GM23338 (cell line): Measurements from ENCODE around the gene TSC22D1. TPM values are rescaled to one million over a fixed set of nuclear protein-coding genes. Genes with fewer than 3 reads are reported as not detected.

Experiments
- ATAC-seq: fragments of 200-7000 bp; cut with Tn5 transposase; 3 replicates; pipeline ENCODE4 v1.9.1; 2020
- DNase-seq: peaks from one replicate; pipeline ENCODE4 v3.0.0-alpha.2; 2015; ENCODE audit warnings: low spot score
- H2AFZ ChIP-seq: fragments of 200-600 bp; sonication (generic); 2 replicates; pipeline ENCODE4 v1.8.0; 2016; ENCODE audit warnings: antibody characterized with exemption, mild to moderate bottlenecking, moderate library complexity
- H3F3A ChIP-seq: fragments of 200-600 bp; sonication (generic); replicated peaks from 2 replicates; pipeline ENCODE4 v1.8.0; 2017; ENCODE audit warnings: antibody characterized with exemption, mixed run types, low read depth
- H3K27ac ChIP-seq: fragments of 200-600 bp; sonication (generic); 2 replicates; pipeline ENCODE4 v1.6.1; 2016; ENCODE audit warnings: low read depth
- H3K27me3 ChIP-seq: fragments of 200-600 bp; sonication (generic); 2 replicates; pipeline ENCODE4 v1.8.0; 2016; ENCODE audit warnings: mild to moderate bottlenecking, mixed run types, moderate library complexity; ENCODE audit not compliant: insufficient read depth
- H3K36me3 ChIP-seq: fragments of 200-600 bp; sonication (generic); 2 replicates; pipeline ENCODE4 v1.8.0; 2016; ENCODE audit warnings: mild to moderate bottlenecking; ENCODE audit not compliant: insufficient read depth
- H3K4me1 ChIP-seq: fragments of 200-600 bp; sonication (generic); 2 replicates; pipeline ENCODE4 v1.8.0; 2016; ENCODE audit warnings: mild to moderate bottlenecking, moderate library complexity; ENCODE audit not compliant: insufficient read depth
- H3K4me2 ChIP-seq: fragments of 200-600 bp; sonication (generic); 2 replicates; pipeline ENCODE4 v1.7.1; 2017; ENCODE audit warnings: mixed run types
- H3K4me3 ChIP-seq: fragments of 200-600 bp; sonication (generic); 2 replicates; pipeline ENCODE4 v1.6.1; 2016; ENCODE audit warnings: mixed run types
- H3K79me2 ChIP-seq: fragments of 200-600 bp; sonication (generic); replicated peaks from 2 replicates; pipeline ENCODE4 v1.8.0; 2017; ENCODE audit warnings: mild to moderate bottlenecking; ENCODE audit not compliant: insufficient read depth
- H3K9me2 ChIP-seq: fragments of 200-600 bp; sonication (generic); 2 replicates; pipeline ENCODE4 v1.8.0; 2017; ENCODE audit not compliant: insufficient read depth
- H4K20me1 ChIP-seq: fragments of 200-600 bp; sonication (generic); replicated peaks from 2 replicates; pipeline ENCODE4 v1.8.0; 2017; ENCODE audit warnings: mild to moderate bottlenecking; ENCODE audit not compliant: insufficient read depth
- H3K27ac Mint-ChIP-seq: 2 replicates; pipeline ENCODE4 v1.8.0; 2020; ENCODE audit warnings: inconsistent platforms, mild to moderate bottlenecking, moderate library complexity, mixed read lengths
- H3K27me3 Mint-ChIP-seq: 3 replicates; pipeline ENCODE4 v1.8.0; 2022; ENCODE audit warnings: low read depth, mild to moderate bottlenecking, moderate library complexity, mixed read lengths, inconsistent platforms; ENCODE audit not compliant: insufficient read depth, poor library complexity
- H3K36me3 Mint-ChIP-seq: 3 replicates; pipeline ENCODE4 v1.8.0; 2021; ENCODE audit warnings: low read depth, mild to moderate bottlenecking, inconsistent platforms, moderate library complexity, mixed read lengths
- H3K4me1 Mint-ChIP-seq: 3 replicates; pipeline ENCODE4 v1.8.0; 2020; ENCODE audit warnings: mild to moderate bottlenecking, inconsistent platforms, mixed read lengths
- H3K4me3 Mint-ChIP-seq: 3 replicates; pipeline ENCODE4 v1.8.0; 2021; ENCODE audit warnings: moderate library complexity, mild to moderate bottlenecking, inconsistent platforms, mixed read lengths
- H3K9me3 Mint-ChIP-seq: 3 replicates; pipeline ENCODE4 v1.8.0; 2020; ENCODE audit warnings: moderate library complexity, mild to moderate bottlenecking, inconsistent platforms, mixed read lengths
- CREB1 ChIP-seq: fragments of 250-450 bp; sonication (Bioruptor Pico); IDR thresholded peaks from 2 replicates; pipeline ENCODE4 v1.5.0; 2020; ENCODE audit warnings: low read depth, mild to moderate bottlenecking, moderate library complexity
- EZH2 ChIP-seq: fragments of 200-600 bp; sonication (generic); IDR thresholded peaks from one replicate; pipeline ENCODE4 v1.8.0; 2017; ENCODE audit warnings: antibody characterized with exemption, mild to moderate bottlenecking, low read depth; ENCODE audit not compliant: unreplicated experiment
- JUNB ChIP-seq: IDR thresholded peaks from one replicate; pipeline ENCODE4 v1.6.1; 2016; ENCODE audit warnings: antibody characterized with exemption; ENCODE audit not compliant: unreplicated experiment
- polyA plus RNA-seq: library from polyadenylated mRNA; unstranded; fragments of >200 nt; fragmentation: Nextera tagmentation; extraction: Ambion mirVana; gene quantifications from 2 replicates; pipeline ENCODE4 v1.2.1, GENCODE V29; 2016
- total RNA-seq: library from RNA; depleted of rRNA; stranded (reverse); fragments of >200 nt; shearing (Covaris generic); gene quantifications from 2 replicates; pipeline ENCODE4 v1.2.3, GENCODE V29; 2014
- TF ChIP-seq, protein P1 (sequence below): fragments of 250-450 bp; sonication (Bioruptor Pico); IDR thresholded peaks from 2 replicates; pipeline ENCODE4 v1.5.0; 2020; ENCODE audit warnings: mild to moderate bottlenecking, moderate library complexity
- TF ChIP-seq, protein P2 (sequence below): IDR thresholded peaks from 2 replicates; pipeline ENCODE4 v1.6.1; 2016; ENCODE audit warnings: antibody characterized with exemption

Gene TSC22D1
- total and polyA plus RNA-seq, 2 experiments from 2014 or later: 58.5 to 114 TPM

DNA sequence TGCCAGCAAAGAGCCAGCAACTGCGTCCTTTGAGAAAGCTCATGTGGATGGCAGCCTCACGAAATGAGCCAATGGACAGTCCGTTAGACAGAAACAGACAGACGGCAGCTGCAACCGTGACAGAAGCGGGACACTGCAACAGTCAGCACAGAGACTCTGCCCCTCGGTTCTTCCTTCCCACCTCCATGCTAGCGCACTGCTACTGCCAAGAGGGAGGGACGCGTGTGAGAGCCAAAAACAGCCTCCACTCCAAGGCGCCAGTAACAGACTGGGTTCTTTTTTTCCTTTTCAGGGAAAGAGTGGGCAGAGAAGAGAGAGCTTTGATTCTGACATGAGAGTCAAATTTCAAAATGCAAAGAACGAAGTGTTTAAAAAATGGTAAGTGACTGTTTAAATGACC is 125.0 kb downstream of the TSC22D1 start (continued):
- TF ChIP-seq, protein P1, sequence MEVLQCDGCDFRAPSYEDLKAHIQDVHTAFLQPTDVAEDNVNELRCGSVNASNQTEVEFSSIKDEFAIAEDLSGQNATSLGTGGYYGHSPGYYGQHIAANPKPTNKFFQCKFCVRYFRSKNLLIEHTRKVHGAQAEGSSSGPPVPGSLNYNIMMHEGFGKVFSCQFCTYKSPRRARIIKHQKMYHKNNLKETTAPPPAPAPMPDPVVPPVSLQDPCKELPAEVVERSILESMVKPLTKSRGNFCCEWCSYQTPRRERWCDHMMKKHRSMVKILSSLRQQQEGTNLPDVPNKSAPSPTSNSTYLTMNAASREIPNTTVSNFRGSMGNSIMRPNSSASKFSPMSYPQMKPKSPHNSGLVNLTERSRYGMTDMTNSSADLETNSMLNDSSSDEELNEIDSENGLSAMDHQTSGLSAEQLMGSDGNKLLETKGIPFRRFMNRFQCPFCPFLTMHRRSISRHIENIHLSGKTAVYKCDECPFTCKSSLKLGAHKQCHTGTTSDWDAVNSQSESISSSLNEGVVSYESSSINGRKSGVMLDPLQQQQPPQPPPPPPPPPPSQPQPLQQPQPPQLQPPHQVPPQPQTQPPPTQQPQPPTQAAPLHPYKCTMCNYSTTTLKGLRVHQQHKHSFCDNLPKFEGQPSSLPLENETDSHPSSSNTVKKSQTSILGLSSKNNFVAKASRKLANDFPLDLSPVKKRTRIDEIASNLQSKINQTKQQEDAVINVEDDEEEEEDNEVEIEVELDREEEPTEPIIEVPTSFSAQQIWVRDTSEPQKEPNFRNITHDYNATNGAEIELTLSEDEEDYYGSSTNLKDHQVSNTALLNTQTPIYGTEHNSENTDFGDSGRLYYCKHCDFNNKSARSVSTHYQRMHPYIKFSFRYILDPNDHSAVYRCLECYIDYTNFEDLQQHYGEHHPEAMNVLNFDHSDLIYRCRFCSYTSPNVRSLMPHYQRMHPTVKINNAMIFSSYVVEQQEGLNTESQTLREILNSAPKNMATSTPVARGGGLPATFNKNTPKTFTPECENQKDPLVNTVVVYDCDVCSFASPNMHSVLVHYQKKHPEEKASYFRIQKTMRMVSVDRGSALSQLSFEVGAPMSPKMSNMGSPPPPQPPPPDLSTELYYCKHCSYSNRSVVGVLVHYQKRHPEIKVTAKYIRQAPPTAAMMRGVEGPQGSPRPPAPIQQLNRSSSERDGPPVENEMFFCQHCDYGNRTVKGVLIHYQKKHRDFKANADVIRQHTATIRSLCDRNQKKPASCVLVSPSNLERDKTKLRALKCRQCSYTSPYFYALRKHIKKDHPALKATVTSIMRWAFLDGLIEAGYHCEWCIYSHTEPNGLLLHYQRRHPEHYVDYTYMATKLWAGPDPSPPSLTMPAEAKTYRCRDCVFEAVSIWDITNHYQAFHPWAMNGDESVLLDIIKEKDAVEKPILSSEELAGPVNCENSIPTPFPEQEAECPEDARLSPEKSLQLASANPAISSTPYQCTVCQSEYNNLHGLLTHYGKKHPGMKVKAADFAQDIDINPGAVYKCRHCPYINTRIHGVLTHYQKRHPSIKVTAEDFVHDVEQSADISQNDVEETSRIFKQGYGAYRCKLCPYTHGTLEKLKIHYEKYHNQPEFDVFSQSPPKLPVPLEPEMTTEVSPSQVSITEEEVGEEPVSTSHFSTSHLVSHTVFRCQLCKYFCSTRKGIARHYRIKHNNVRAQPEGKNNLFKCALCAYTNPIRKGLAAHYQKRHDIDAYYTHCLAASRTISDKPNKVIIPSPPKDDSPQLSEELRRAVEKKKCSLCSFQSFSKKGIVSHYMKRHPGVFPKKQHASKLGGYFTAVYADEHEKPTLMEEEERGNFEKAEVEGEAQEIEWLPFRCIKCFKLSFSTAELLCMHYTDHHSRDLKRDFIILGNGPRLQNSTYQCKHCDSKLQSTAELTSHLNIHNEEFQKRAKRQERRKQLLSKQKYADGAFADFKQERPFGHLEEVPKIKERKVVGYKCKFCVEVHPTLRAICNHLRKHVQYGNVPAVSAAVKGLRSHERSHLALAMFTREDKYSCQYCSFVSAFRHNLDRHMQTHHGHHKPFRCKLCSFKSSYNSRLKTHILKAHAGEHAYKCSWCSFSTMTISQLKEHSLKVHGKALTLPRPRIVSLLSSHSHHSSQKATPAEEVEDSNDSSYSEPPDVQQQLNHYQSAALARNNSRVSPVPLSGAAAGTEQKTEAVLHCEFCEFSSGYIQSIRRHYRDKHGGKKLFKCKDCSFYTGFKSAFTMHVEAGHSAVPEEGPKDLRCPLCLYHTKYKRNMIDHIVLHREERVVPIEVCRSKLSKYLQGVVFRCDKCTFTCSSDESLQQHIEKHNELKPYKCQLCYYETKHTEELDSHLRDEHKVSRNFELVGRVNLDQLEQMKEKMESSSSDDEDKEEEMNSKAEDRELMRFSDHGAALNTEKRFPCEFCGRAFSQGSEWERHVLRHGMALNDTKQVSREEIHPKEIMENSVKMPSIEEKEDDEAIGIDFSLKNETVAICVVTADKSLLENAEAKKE: no peak
- TF ChIP-seq JUNB: no peak

DNA sequence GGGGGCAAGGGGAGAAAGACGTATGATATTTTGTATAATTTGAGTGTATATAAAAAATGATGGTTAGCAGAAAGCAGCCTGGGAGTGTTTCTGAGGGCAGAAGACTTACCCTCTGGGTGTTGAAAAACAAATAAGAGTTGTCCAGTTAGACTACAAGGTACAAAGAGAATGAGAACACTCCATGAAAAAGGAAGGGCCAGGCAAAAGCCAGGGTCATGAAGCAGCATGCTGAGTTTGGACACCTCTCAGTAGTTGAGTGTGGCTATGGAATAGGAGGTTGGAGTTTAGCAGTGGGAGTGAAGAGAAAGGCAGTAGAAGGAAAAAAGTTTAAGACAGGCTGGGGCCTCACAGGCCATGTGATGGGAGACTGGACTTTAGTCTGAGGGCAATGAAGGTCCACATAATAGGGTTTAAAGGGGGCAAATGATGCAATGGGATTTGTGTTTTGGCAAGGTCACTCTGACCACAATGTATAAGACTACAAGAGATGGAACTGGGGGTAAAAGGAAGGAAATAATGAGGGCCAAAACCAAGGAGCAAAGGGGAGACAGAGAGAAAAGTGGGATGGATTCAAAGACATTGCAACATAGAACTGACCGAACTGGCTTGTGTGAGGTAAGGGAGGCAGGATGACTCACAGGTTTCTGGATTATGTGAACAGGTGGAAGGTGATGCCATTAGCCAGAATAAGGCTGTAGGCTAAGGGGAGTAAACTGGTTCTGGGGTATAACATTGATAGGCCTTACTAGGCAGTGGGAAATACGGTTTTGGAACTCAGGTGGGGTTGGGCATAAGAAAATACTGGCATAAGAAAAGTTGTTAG is 125.9 kb downstream of the TSC22D1 start:
- TF ChIP-seq CREB1 (no peak), EZH2 (no peak)
- TF ChIP-seq, protein P2, sequence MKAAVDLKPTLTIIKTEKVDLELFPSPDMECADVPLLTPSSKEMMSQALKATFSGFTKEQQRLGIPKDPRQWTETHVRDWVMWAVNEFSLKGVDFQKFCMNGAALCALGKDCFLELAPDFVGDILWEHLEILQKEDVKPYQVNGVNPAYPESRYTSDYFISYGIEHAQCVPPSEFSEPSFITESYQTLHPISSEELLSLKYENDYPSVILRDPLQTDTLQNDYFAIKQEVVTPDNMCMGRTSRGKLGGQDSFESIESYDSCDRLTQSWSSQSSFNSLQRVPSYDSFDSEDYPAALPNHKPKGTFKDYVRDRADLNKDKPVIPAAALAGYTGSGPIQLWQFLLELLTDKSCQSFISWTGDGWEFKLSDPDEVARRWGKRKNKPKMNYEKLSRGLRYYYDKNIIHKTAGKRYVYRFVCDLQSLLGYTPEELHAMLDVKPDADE: no peak
- peaks cover 27% of the 10 kb centered on the region for H3K79me2 ChIP-seq
- H3K9me2 ChIP-seq: no peaks in the 10 kb centered on the region
- no peaks in the 10 kb centered on the region for H4K20me1 ChIP-seq
- no peak overlapping the region for H3K4me3 Mint-ChIP-seq
- H3K27me3 ChIP-seq: no peaks in the 10 kb centered on the region
- no peaks in the 10 kb centered on the region for H3K4me1 ChIP-seq
- H3K36me3 Mint-ChIP-seq: no peaks in the 10 kb centered on the region
- H2AFZ ChIP-seq: no peak overlapping the region
- no peak for DNase-seq
- no peaks in the 10 kb centered on the region for H3K36me3 ChIP-seq
- H3K9me3 Mint-ChIP-seq: no peaks in the 10 kb centered on the region
- no peak overlapping the region for H3K4me2 ChIP-seq
- H3K4me1 Mint-ChIP-seq: peaks cover 25% of the 10 kb centered on the region
- peaks cover 5% of the 10 kb centered on the region for H3K27me3 Mint-ChIP-seq
- no peak overlapping the region for H3K27ac ChIP-seq
- H3F3A ChIP-seq: no peaks in the 10 kb centered on the region
- H3K27ac Mint-ChIP-seq: peak overlapping the region; percentile 5
- ATAC-seq: no peak
- H3K4me3 ChIP-seq: no peak overlapping the region
